OCI-LY1 (cell line): ENCODE measurements around the gene HEBP1.
A peak's percentile ranks its signal among the peaks of the same experiment; 100 is the strongest.

ENCODE experiments used
- H2AFZ ChIP-seq: fragments of 200-600 bp; sonication (generic), shearing (Covaris generic); 2 replicates; pipeline ENCODE4 v1.6.0; 2014; ENCODE audit warnings: antibody characterized with exemption, mild to moderate bottlenecking, low read length
- H3F3A ChIP-seq: fragments of 200-600 bp; sonication (generic), shearing (Covaris generic); 2 replicates; pipeline ENCODE4 v1.6.0; 2014; ENCODE audit warnings: mild to moderate bottlenecking, antibody characterized with exemption, low read length, moderate library complexity; ENCODE audit not compliant: insufficient read depth
- H3K27ac ChIP-seq: fragments of 200-600 bp; sonication (generic); 2 replicates; pipeline ENCODE4 v1.5.1; 2014; ENCODE audit warnings: low read length, mixed run types, mild to moderate bottlenecking, low read depth; ENCODE audit not compliant: poor library complexity, severe bottlenecking
- H3K27me3 ChIP-seq: fragments of 200-600 bp; sonication (generic); 2 replicates; pipeline ENCODE4 v1.6.0; 2014; ENCODE audit warnings: antibody characterized with exemption, mild to moderate bottlenecking, low read length, moderate library complexity; ENCODE audit not compliant: insufficient read depth
- H3K36me3 ChIP-seq: fragments of 200-600 bp; sonication (generic); 2 replicates; pipeline ENCODE4 v1.6.1; 2014; ENCODE audit warnings: mild to moderate bottlenecking, antibody characterized with exemption, low read length, moderate library complexity, mixed read lengths; ENCODE audit not compliant: insufficient read depth
- H3K4me1 ChIP-seq: fragments of 200-600 bp; sonication (generic); 2 replicates; pipeline ENCODE4 v1.5.1; 2014; ENCODE audit warnings: mild to moderate bottlenecking, low read length, moderate library complexity; ENCODE audit not compliant: insufficient read depth, severe bottlenecking
- H3K4me2 ChIP-seq: fragments of 200-600 bp; sonication (generic), shearing (Covaris generic); 2 replicates; pipeline ENCODE4 v1.6.1; 2014; ENCODE audit warnings: low read length
- H3K4me3 ChIP-seq: fragments of 200-600 bp; sonication (generic); 2 replicates; pipeline ENCODE4 v1.5.1; 2014; ENCODE audit warnings: low read length, low read depth, mild to moderate bottlenecking, mixed read lengths; ENCODE audit not compliant: poor library complexity, severe bottlenecking
- H3K79me2 ChIP-seq: fragments of 200-600 bp; shearing (Covaris generic); 2 replicates; pipeline ENCODE4 v1.6.1; 2016; ENCODE audit warnings: mixed run types, low read length, mixed read lengths; ENCODE audit not compliant: insufficient read depth
- H3K9ac ChIP-seq: fragments of 200-600 bp; sonication (generic), shearing (Covaris generic); 2 replicates; pipeline ENCODE4 v1.6.1; 2014; ENCODE audit warnings: mild to moderate bottlenecking, low read length, mixed read lengths
- H3K9me2 ChIP-seq: fragments of 200-600 bp; sonication (generic), shearing (Covaris generic); 2 replicates; pipeline ENCODE4 v1.6.1; 2014; ENCODE audit warnings: low read depth, mild to moderate bottlenecking, low read length, mixed read lengths
- H3K9me3 ChIP-seq: fragments of 200-600 bp; shearing (Covaris generic); 2 replicates; pipeline ENCODE4 v1.6.1; 2014; ENCODE audit warnings: low read length, mixed read lengths
- H4K20me1 ChIP-seq: fragments of 200-600 bp; sonication (generic), shearing (Covaris generic); 2 replicates; pipeline ENCODE4 v1.6.0; 2016; ENCODE audit warnings: mild to moderate bottlenecking, low read length; ENCODE audit not compliant: insufficient read depth
- CTCF ChIP-seq: fragments of 200-600 bp; sonication (generic), shearing (Covaris generic); IDR thresholded peaks from 2 replicates; pipeline ENCODE4 v1.5.1; 2017; ENCODE audit warnings: mild to moderate bottlenecking, antibody characterized with exemption, low read length, moderate library complexity, mixed read lengths
- EZH2 ChIP-seq: fragments of 200-600 bp; sonication (generic), shearing (Covaris generic); IDR thresholded peaks from 2 replicates; pipeline ENCODE4 v1.8.0; 2017; ENCODE audit warnings: borderline replicate concordance, mixed run types, mild to moderate bottlenecking, antibody characterized with exemption, low read length, moderate library complexity, mixed read lengths

Gene HEBP1

GRCh38 chr12:13000616-13000924 is 505 bp upstream of the HEBP1 start:
- TF ChIP-seq EZH2 = no peak
- no peak for TF ChIP-seq CTCF
- Histone ChIP-seq H3K4me1 (peaks cover 15% of the 10 kb centered on the region), H3K4me3 (peak overlapping the region; percentile 63), H4K20me1 (no peaks in the 10 kb centered on the region), H3K9ac (peak overlapping the region; percentile 24; the same call in 1 of the 2 replicates), H3K27ac (no peak overlapping the region), H3F3A (no peaks in the 10 kb centered on the region), H3K9me3 (no peaks in the 10 kb centered on the region), H2AFZ (no peak overlapping the region), H3K36me3 (no peaks in the 10 kb centered on the region), H3K9me2 (no peaks in the 10 kb centered on the region), H3K79me2 (no peaks in the 10 kb centered on the region), H3K27me3 (peaks cover 7% of the 10 kb centered on the region; the same call in 1 of the 2 replicates), H3K4me2 (peak overlapping the region; percentile 82)

DNA sequence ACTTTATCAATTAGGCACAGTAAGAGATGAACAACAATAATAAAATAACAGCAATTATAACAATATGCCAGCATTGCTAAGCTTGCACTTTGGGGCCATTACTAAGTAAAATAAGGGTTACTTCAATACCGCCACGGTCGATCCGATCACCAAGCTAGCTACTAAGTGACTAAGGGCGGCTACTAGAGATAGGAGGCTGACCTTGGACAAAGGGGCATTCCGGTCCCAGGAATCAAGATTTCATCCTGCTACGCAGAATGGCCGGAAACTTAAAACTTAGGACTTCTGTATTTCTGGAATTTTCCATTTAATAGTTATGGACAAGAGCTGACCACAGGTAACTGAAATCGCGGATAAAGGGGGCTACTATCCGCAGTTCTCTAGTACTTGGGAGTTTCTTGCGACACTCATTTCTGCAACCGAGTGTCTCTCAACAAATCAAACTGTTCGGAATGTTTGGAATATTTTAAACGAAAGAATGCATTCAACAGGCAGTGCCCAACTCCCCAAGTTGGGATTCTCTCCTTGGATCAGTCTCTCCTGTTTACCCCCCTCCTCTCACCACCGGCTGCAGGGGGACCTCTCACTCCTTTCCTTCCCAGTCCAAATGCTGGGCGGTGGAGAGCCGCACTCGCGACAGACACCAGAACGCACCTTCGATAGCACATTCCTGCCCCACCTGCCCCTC is 650 bp downstream of the HEBP1 start:
- Histone ChIP-seq H2AFZ (peak overlapping the region; percentile 61; the same call in 1 of the 2 replicates), H3K79me2 (no peaks in the 10 kb centered on the region), H3K4me1 (peaks cover 15% of the 10 kb centered on the region), H4K20me1 (no peaks in the 10 kb centered on the region), H3K9me3 (no peaks in the 10 kb centered on the region), H3F3A (no peaks in the 10 kb centered on the region), H3K4me3 (peak overlapping the region; percentile 63), H3K27ac (no peak overlapping the region), H3K27me3 (peaks cover 7% of the 10 kb centered on the region; the same call in 1 of the 2 replicates), H3K9me2 (no peaks in the 10 kb centered on the region), H3K36me3 (no peaks in the 10 kb centered on the region), H3K9ac (peak overlapping the region; percentile 51; the same call in 1 of the 2 replicates), H3K4me2 (peak overlapping the region; percentile 82)
- no peak for TF ChIP-seq CTCF
- no peak for TF ChIP-seq EZH2

GRCh38 chr12:12998248-12998647 is 1.8 kb downstream of the HEBP1 start:
- H3K27me3 ChIP-seq = peaks cover 7% of the 10 kb centered on the region; the same call in 1 of the 2 replicates
- H3K27ac ChIP-seq = no peak overlapping the region
- no peak overlapping the region for H3K9ac ChIP-seq
- TF ChIP-seq CTCF (no peak), EZH2 (no peak)
- H3K79me2 ChIP-seq = no peaks in the 10 kb centered on the region
- no peaks in the 10 kb centered on the region for H3K9me2 ChIP-seq
- no peaks in the 10 kb centered on the region for H4K20me1 ChIP-seq
- peaks cover 15% of the 10 kb centered on the region for H3K4me1 ChIP-seq
- no peak overlapping the region for H2AFZ ChIP-seq
- H3K9me3 ChIP-seq = no peaks in the 10 kb centered on the region
- H3K4me3 ChIP-seq = no peak overlapping the region
- no peaks in the 10 kb centered on the region for H3F3A ChIP-seq
- H3K4me2 ChIP-seq = no peak overlapping the region
- H3K36me3 ChIP-seq = no peaks in the 10 kb centered on the region
